MM.1S (cell line): ENCODE results near the gene IL17RB.

Experiments
- DNase-seq: peaks from one replicate; pipeline ENCODE4 v3.0.0-alpha.2; 2015
- H2AFZ ChIP-seq: fragments of 300-600 bp; sonication (generic); 2 replicates; pipeline ENCODE4 v1.6.0; 2016; ENCODE audit warnings: antibody characterized with exemption, low read length
- H3F3A ChIP-seq: fragments of 300-600 bp; sonication (generic); 2 replicates; pipeline ENCODE4 v1.6.1; 2016; ENCODE audit warnings: mild to moderate bottlenecking, antibody characterized with exemption, low read length, moderate library complexity, mixed read lengths; ENCODE audit not compliant: insufficient read depth
- H3K27ac ChIP-seq: fragments of 300-600 bp; sonication (generic); 2 replicates; pipeline ENCODE4 v1.5.1; 2016; ENCODE audit warnings: mild to moderate bottlenecking, low read length
- H3K27me3 ChIP-seq: fragments of 300-600 bp; sonication (generic); replicated peaks from 2 replicates; pipeline ENCODE4 v1.6.0; 2016; ENCODE audit warnings: low read length; ENCODE audit not compliant: insufficient read depth
- H3K36me3 ChIP-seq: fragments of 300-600 bp; sonication (generic); replicated peaks from 2 replicates; pipeline ENCODE4 v1.6.1; 2016; ENCODE audit warnings: mild to moderate bottlenecking, low read length, mixed read lengths; ENCODE audit not compliant: insufficient read depth
- H3K4me1 ChIP-seq: fragments of 300-600 bp; sonication (generic); 2 replicates; pipeline ENCODE4 v1.6.1; 2016; ENCODE audit warnings: low read length, mixed read lengths
- H3K4me2 ChIP-seq: fragments of 300-600 bp; sonication (generic); 2 replicates; pipeline ENCODE4 v1.6.0; 2016; ENCODE audit warnings: low read depth, low read length
- H3K4me3 ChIP-seq: fragments of 300-600 bp; sonication (generic); 2 replicates; pipeline ENCODE4 v1.5.1; 2016; ENCODE audit warnings: low read length, mixed read lengths
- H3K79me2 ChIP-seq: fragments of 300-600 bp; sonication (generic); 2 replicates; pipeline ENCODE4 v1.6.1; 2016; ENCODE audit warnings: mixed run types, low read length, mixed read lengths
- H3K9ac ChIP-seq: fragments of 300-600 bp; sonication (generic); 2 replicates; pipeline ENCODE4 v1.6.1; 2016; ENCODE audit warnings: low read length, mixed read lengths
- H3K9me2 ChIP-seq: fragments of 300-600 bp; sonication (generic); replicated peaks from 2 replicates; pipeline ENCODE4 v1.6.1; 2016; ENCODE audit warnings: mild to moderate bottlenecking, low read length, mixed read lengths; ENCODE audit not compliant: insufficient read depth
- H3K9me3 ChIP-seq: fragments of 300-600 bp; sonication (generic); replicated peaks from 2 replicates; pipeline ENCODE4 v1.6.1; 2016; ENCODE audit warnings: mild to moderate bottlenecking, low read length, mixed read lengths; ENCODE audit not compliant: insufficient read depth
- H4K20me1 ChIP-seq: fragments of 300-600 bp; sonication (generic); 2 replicates; pipeline ENCODE4 v1.6.1; 2016; ENCODE audit warnings: mild to moderate bottlenecking, low read length, moderate library complexity, mixed read lengths; ENCODE audit not compliant: insufficient read depth
- CTCF ChIP-seq: fragments of 300-600 bp; sonication (generic); IDR thresholded peaks from 2 replicates; pipeline ENCODE4 v1.5.1; 2016; ENCODE audit warnings: antibody characterized with exemption, low read length, mixed read lengths
- EZH2 ChIP-seq: fragments of 300-600 bp; sonication (generic); optimal IDR thresholded peaks from 2 replicates; pipeline ENCODE3; 2017; ENCODE audit warnings: low read depth, mild to moderate bottlenecking, antibody characterized with exemption, low read length, mixed read lengths
- EZH2phosphoT487 ChIP-seq: fragments of 300-600 bp; sonication (generic); IDR thresholded peaks from 2 replicates; pipeline ENCODE4 v1.6.1; 2018; ENCODE audit warnings: antibody characterized with exemption, low read length

Gene IL17RB

GRCh38 chr3:53833053-53833645 lies 13.2 kb upstream of the IL17RB start:
- Histone ChIP-seq H3K27ac (no peak overlapping the region), H3K4me1 (no peaks in the 10 kb centered on the region), H3K4me3 (no peak overlapping the region), H3K27me3 (no peaks in the 10 kb centered on the region), H3K4me2 (no peak overlapping the region), H4K20me1 (no peaks in the 10 kb centered on the region), H3K9ac (no peak overlapping the region), H3K9me3 (no peaks in the 10 kb centered on the region), H3F3A (no peaks in the 10 kb centered on the region), H3K9me2 (no peaks in the 10 kb centered on the region), H3K79me2 (no peaks in the 10 kb centered on the region), H3K36me3 (no peaks in the 10 kb centered on the region), H2AFZ (no peak overlapping the region)
- TF ChIP-seq EZH2phosphoT487 = no peak
- TF ChIP-seq EZH2 = no peak
- no peak for TF ChIP-seq CTCF
- DNase-seq = no peak

GRCh38 chr3:53833700-53834099 lies 12.7 kb upstream of the IL17RB start:
- Histone ChIP-seq H3K27ac (no peak overlapping the region), H3K4me3 (no peak overlapping the region), H3K9me3 (no peaks in the 10 kb centered on the region), H3K9ac (no peak overlapping the region), H4K20me1 (no peaks in the 10 kb centered on the region), H3F3A (no peaks in the 10 kb centered on the region), H2AFZ (no peak overlapping the region), H3K36me3 (no peaks in the 10 kb centered on the region), H3K9me2 (no peaks in the 10 kb centered on the region), H3K27me3 (no peaks in the 10 kb centered on the region), H3K4me2 (no peak overlapping the region), H3K4me1 (no peaks in the 10 kb centered on the region), H3K79me2 (no peaks in the 10 kb centered on the region)
- DNase-seq = no peak
- TF ChIP-seq EZH2phosphoT487 = no peak
- TF ChIP-seq CTCF = no peak
- TF ChIP-seq EZH2 = no peak

- no peaks in the 10 kb centered on the region for H3K9me3 ChIP-seq
- H3K9ac ChIP-seq = no peak overlapping the region
- H3K27ac ChIP-seq = no peak overlapping the region
- no peak overlapping the region for H3K4me2 ChIP-seq
- no peak overlapping the region for H2AFZ ChIP-seq
- no peaks in the 10 kb centered on the region for H3K4me1 ChIP-seq
- no peaks in the 10 kb centered on the region for H3K9me2 ChIP-seq
- H4K20me1 ChIP-seq = no peaks in the 10 kb centered on the region
- H3K36me3 ChIP-seq = no peaks in the 10 kb centered on the region
- DNase-seq = no peak
- no peak overlapping the region for H3K4me3 ChIP-seq
- TF ChIP-seq EZH2phosphoT487 (no peak), EZH2 (no peak), CTCF (no peak)
- H3F3A ChIP-seq = no peaks in the 10 kb centered on the region
- no peaks in the 10 kb centered on the region for H3K79me2 ChIP-seq
- no peaks in the 10 kb centered on the region for H3K27me3 ChIP-seq
These were observed 11.8 kb upstream of the IL17RB start for GRCh38 chr3:53834429-53835095.
